ENCODE measurements around the gene DCAF8. TPM values are rescaled to one million over a fixed set of nuclear protein-coding genes. Genes with fewer than 3 reads are reported as not detected.

The DCAF8 gene
- total RNA-seq, 2 donors from 2014 or later, result 72.0 to 86.1 TPM

DNA sequence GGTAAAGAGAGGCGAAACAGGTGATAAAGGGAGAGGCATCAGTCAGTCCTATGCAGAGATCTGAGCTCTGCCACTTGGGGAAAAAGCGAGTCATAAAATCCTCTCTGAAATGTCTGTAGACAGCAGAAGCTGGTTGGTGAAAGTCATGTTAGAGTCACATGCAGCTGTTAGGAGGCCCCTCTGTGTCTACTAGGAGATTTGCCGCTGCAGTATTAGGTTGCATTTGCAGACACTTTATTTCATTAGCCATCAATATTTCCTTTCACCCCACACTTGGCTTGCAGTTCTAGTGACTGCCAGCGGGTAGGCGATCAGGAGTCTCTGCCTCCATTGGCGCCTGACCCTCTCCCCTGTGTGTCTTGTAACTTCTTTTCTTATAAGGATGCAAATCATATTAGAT is 94.8 kb downstream of the DCAF8 start:
- TF ChIP-seq, protein P1, sequence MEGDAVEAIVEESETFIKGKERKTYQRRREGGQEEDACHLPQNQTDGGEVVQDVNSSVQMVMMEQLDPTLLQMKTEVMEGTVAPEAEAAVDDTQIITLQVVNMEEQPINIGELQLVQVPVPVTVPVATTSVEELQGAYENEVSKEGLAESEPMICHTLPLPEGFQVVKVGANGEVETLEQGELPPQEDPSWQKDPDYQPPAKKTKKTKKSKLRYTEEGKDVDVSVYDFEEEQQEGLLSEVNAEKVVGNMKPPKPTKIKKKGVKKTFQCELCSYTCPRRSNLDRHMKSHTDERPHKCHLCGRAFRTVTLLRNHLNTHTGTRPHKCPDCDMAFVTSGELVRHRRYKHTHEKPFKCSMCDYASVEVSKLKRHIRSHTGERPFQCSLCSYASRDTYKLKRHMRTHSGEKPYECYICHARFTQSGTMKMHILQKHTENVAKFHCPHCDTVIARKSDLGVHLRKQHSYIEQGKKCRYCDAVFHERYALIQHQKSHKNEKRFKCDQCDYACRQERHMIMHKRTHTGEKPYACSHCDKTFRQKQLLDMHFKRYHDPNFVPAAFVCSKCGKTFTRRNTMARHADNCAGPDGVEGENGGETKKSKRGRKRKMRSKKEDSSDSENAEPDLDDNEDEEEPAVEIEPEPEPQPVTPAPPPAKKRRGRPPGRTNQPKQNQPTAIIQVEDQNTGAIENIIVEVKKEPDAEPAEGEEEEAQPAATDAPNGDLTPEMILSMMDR (IDR thresholded peaks at IDR 0.05), result no peak
- intact Hi-C loops (cut with DNase I), result no loop called here
- no peaks in the 10 kb centered on the region for H3K4me1 ChIP-seq
- no peak overlapping the region for H3K27ac ChIP-seq
- H3K27me3 ChIP-seq, result no peaks in the 10 kb centered on the region
- H3K9ac ChIP-seq (ENCODE audit: low read depth in 2 of 2, low read length in 2 of 2), result no peak overlapping the region
- no peaks in the 10 kb centered on the region for H3K9me3 ChIP-seq
- no peak overlapping the region for H3K4me3 ChIP-seq
- no peak for DNase-seq
- H3K36me3 ChIP-seq, result no peaks in the 10 kb centered on the region

DNA sequence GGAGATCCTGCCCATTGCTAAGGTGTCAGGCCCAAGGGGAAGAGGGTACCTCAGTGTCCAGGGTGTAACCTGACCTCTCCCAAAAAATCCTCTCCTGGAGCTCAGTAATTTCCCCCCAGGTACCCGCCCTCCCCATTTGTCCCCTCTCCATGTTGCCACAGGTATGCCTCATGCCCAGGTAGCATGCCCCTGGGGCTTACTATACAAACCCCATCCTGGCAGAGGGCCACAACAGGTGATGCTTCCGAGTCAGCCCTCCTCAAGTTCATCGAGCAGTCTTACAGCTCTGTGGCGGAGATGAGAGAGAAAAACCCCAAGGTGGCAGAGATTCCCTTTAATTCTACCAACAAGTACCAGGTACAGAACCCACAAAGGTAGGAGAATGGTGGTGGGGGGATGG is 95.3 kb downstream of the DCAF8 start:
- DNase-seq, result no peak
- intact Hi-C loops (cut with DNase I), result no loop called here
- no peak overlapping the region for H3K9ac ChIP-seq (ENCODE audit: low read depth in 2 of 2, low read length in 2 of 2)
- H3K27ac ChIP-seq, result no peak overlapping the region
- no peaks in the 10 kb centered on the region for H3K4me1 ChIP-seq
- no peak overlapping the region for H3K4me3 ChIP-seq
- no peaks in the 10 kb centered on the region for H3K27me3 ChIP-seq
- H3K36me3 ChIP-seq, result no peaks in the 10 kb centered on the region
- no peaks in the 10 kb centered on the region for H3K9me3 ChIP-seq
- TF ChIP-seq, protein P1 (IDR thresholded peaks at IDR 0.05), result no peak

DNA sequence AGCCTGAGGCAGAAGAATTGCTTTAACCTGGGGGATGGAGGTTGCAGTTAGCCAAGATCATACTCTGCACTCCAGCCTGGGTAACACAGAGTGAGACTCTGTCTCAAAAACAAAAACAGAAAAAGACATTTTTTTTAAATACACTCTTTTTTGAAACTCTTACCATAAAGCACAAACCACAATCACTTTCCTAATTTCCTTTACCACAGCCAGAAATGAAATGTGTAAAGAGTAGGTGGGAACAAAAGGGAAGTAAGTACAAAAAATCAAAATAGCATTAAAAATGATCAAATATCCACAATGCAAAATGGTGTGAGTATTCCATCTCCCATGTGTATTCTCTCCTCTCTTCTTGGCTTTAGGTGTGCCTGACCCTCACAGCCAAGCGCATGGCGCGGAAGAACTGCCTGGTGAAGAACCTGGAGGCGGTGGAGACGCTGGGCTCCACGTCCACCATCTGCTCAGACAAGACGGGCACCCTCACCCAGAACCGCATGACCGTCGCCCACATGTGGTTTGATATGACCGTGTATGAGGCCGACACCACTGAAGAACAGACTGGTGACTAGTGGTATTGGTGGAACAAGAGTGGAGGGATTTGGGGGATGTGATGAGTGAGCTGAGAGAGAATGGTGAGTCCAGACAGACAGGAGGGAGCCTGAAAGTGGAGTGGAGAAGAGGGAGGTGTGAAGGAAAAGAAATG is 96.0 kb downstream of the DCAF8 start:
- no peaks in the 10 kb centered on the region for H3K9me3 ChIP-seq
- no peak overlapping the region for H3K9ac ChIP-seq (ENCODE audit: low read depth in 2 of 2, low read length in 2 of 2)
- no peak overlapping the region for H3K27ac ChIP-seq
- no peaks in the 10 kb centered on the region for H3K27me3 ChIP-seq
- intact Hi-C loops (cut with DNase I), result no loop called here
- H3K36me3 ChIP-seq, result no peaks in the 10 kb centered on the region
- H3K4me3 ChIP-seq, result no peak overlapping the region
- no peak for DNase-seq
- TF ChIP-seq, protein P1 (IDR thresholded peaks at IDR 0.05), result no peak
- no peaks in the 10 kb centered on the region for H3K4me1 ChIP-seq

Other genes starting within 250 kb of the DCAF8 start
- gene PIGM, start 230.6 kb downstream of the DCAF8 start, total RNA-seq, result 1 to 10 TPM; 4.0 to 6.2 TPM
- under 1 TPM in 1 of 2 donors, not detected in 1; 0.29 TPM for gene KCNJ10, start 192.4 kb downstream of the DCAF8 start, total RNA-seq
- gene KCNJ9, start 181.0 kb downstream of the DCAF8 start, total RNA-seq, result under 1 TPM; 0.11 to 0.30 TPM
- gene IGSF8, start 163.9 kb downstream of the DCAF8 start, total RNA-seq, result 10 to 100 TPM; 53.6 to 60.2 TPM
- 1 to 10 TPM; 1.5 to 6.1 TPM for gene ATP1A2, start 146.8 kb downstream of the DCAF8 start, total RNA-seq
- gene ATP1A4, start 110.9 kb downstream of the DCAF8 start, total RNA-seq, result not detected
- gene CASQ1, start 72.0 kb downstream of the DCAF8 start, total RNA-seq, result not detected
- 10 to 100 TPM; 33.0 to 48.3 TPM for gene PEA15, start 57.2 kb downstream of the DCAF8 start, total RNA-seq
- gene PEX19, start 22.6 kb upstream of the DCAF8 start, total RNA-seq, result 10 to 100 TPM; 43.2 to 59.3 TPM
- gene COPA, start 80.7 kb upstream of the DCAF8 start, total RNA-seq, result 100 to 1,000 TPM; 154 to 163 TPM
- 10 to 100 TPM; 83.5 to 88.0 TPM for gene NCSTN, start 80.8 kb upstream of the DCAF8 start, total RNA-seq
- gene NHLH1, start 104.5 kb upstream of the DCAF8 start, total RNA-seq, result under 1 TPM in 1 of 2 donors, not detected in 1; 0.12 TPM
- gene VANGL2, start 138.0 kb upstream of the DCAF8 start, total RNA-seq, result 10 to 100 TPM in 1 of 2 donors, 1 to 10 TPM in 1; 3.9 to 10.3 TPM